Neural progenitor cell (in vitro differentiated cells): ENCODE results near the gene PRDM11. TPM values are rescaled to one million over a fixed set of nuclear protein-coding genes. Genes with fewer than 3 reads are reported as not detected.

Experiments
- DNase-seq: peaks from one replicate; pipeline ENCODE4 v3.0.0-alpha.2; 2016; ENCODE audit warnings: low spot score
- H2AFZ ChIP-seq: fragments of 200-600 bp; sonication (generic); replicated peaks from 2 replicates; pipeline ENCODE4 v1.6.1; 2016; ENCODE audit warnings: antibody characterized with exemption
- H3F3A ChIP-seq: fragments of 200-600 bp; sonication (generic); 2 replicates; pipeline ENCODE4 v1.6.1; 2016; ENCODE audit warnings: antibody characterized with exemption, low read depth
- H3K27ac ChIP-seq: fragments of 200-600 bp; sonication (generic); 2 replicates; pipeline ENCODE4 v1.5.1; 2016; ENCODE audit warnings: mild to moderate bottlenecking
- H3K27me3 ChIP-seq: fragments of 200-600 bp; sonication (generic); 2 replicates; pipeline ENCODE4 v1.6.1; 2016; ENCODE audit warnings: mild to moderate bottlenecking, moderate library complexity
- H3K36me3 ChIP-seq: fragments of 200-600 bp; sonication (generic); 2 replicates; pipeline ENCODE4 v1.5.1; 2016
- H3K4me1 ChIP-seq: fragments of 200-600 bp; sonication (generic); 2 replicates; pipeline ENCODE4 v1.6.1; 2016; ENCODE audit warnings: mixed run types
- H3K4me2 ChIP-seq: fragments of 200-600 bp; sonication (generic); 2 replicates; pipeline ENCODE4 v1.6.1; 2016
- H3K4me3 ChIP-seq: fragments of 200-600 bp; sonication (generic); 2 replicates; pipeline ENCODE4 v1.5.1; 2016
- H3K79me2 ChIP-seq: fragments of 200-600 bp; sonication (generic); 2 replicates; pipeline ENCODE4 v1.6.1; 2016; ENCODE audit warnings: low read depth
- H3K9ac ChIP-seq: fragments of 200-600 bp; sonication (generic); 2 replicates; pipeline ENCODE4 v1.6.1; 2016
- H3K9me3 ChIP-seq: fragments of 200-600 bp; sonication (generic); 2 replicates; pipeline ENCODE4 v1.5.1; 2016; ENCODE audit warnings: low read depth
- H4K20me1 ChIP-seq: fragments of 200-600 bp; sonication (generic); 2 replicates; pipeline ENCODE4 v1.6.1; 2016; ENCODE audit warnings: low read depth
- H3K27ac Mint-ChIP-seq: 3 replicates; pipeline ENCODE4 v1.8.0; 2021; ENCODE audit warnings: mixed read lengths
- H3K27me3 Mint-ChIP-seq: 2 replicates; pipeline ENCODE4 v1.8.0; 2022; ENCODE audit warnings: low read depth, mild to moderate bottlenecking, inconsistent platforms, moderate library complexity, mixed read lengths; ENCODE audit not compliant: insufficient read depth
- H3K36me3 Mint-ChIP-seq: 3 replicates; pipeline ENCODE4 v1.8.0; 2021; ENCODE audit warnings: mixed read lengths
- H3K4me1 Mint-ChIP-seq: 3 replicates; pipeline ENCODE4 v1.8.0; 2021; ENCODE audit warnings: mixed read lengths
- H3K4me3 Mint-ChIP-seq: 3 replicates; pipeline ENCODE4 v1.8.0; 2021; ENCODE audit warnings: mild to moderate bottlenecking, moderate library complexity, mixed read lengths
- H3K9me3 Mint-ChIP-seq: 3 replicates; pipeline ENCODE4 v1.8.0; 2020; ENCODE audit warnings: mixed read lengths
- EZH2 ChIP-seq: fragments of 200-600 bp; sonication (generic); IDR thresholded peaks from 2 replicates; pipeline ENCODE4 v1.6.1; 2017; ENCODE audit warnings: antibody characterized with exemption, mild to moderate bottlenecking, moderate library complexity
- EZH2phosphoT487 ChIP-seq: fragments of 200-600 bp; sonication (generic); IDR thresholded peaks from 2 replicates; pipeline ENCODE4 v1.6.1; 2017; ENCODE audit warnings: antibody characterized with exemption
- total RNA-seq: library from RNA; depleted of rRNA; stranded (reverse); fragments of >200 nt; gene quantifications from 2 replicates; pipeline ENCODE4 v1.2.3, GENCODE V29; 2015; ENCODE audit warnings: low replicate concordance
- TF ChIP-seq, protein P1 (sequence below): fragments of 200-600 bp; sonication (generic); IDR thresholded peaks from 2 replicates; pipeline ENCODE4 v1.5.1; 2017; ENCODE audit warnings: antibody characterized with exemption, mild to moderate bottlenecking

PRDM11 gene
- total RNA-seq, 1 donor from 2014 or later: 1.8 TPM

DNA sequence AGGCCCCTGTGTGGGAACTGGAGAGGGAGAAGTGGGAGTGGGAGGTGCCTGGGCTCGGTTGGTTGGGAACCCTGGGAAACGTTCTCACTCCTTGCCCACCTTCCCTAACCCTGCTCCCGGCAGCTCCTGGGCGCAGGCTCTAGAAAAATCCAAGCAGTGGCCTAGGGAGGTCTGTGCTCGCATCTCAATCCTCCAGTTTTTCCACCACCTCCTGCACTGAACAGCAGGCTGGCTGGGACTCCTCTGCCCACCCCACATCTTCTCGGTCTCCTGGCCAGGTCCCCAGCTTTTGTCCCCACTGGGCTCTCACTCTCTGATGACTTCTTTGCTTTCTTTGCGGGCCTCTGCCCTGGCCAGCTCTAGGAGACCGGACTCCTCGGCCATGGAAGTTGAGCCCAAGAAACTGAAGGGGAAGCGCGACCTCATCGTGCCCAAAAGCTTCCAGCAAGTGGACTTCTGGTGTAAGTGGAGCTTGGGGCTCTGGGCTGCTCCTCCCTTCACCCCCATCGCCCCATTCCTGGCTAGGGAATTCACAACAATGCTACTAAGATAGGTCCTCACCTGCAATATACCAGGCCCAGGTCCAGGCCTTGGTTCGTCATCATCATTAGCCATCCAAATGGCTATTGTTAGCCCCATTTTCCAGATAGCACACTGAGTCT, 35.6 kb downstream of the PRDM11 start:
- Mint-ChIP-seq H3K27ac (peak overlapping the region; percentile 82), H3K4me1 (peaks cover 15% of the 10 kb centered on the region), H3K27me3 (peaks cover 9% of the 10 kb centered on the region), H3K9me3 (no peaks in the 10 kb centered on the region), H3K36me3 (peaks cover 4% of the 10 kb centered on the region), H3K4me3 (peak overlapping the region; percentile 76)
- Histone ChIP-seq H2AFZ (no peak overlapping the region), H3K9ac (no peak overlapping the region), H3K4me3 (no peak overlapping the region), H3K79me2 (no peaks in the 10 kb centered on the region), H3K4me1 (peaks cover 9% of the 10 kb centered on the region), H3K27me3 (peaks cover 15% of the 10 kb centered on the region), H3F3A (peaks cover 21% of the 10 kb centered on the region), H3K4me2 (no peak overlapping the region), H3K27ac (no peak overlapping the region), H3K36me3 (no peaks in the 10 kb centered on the region), H4K20me1 (no peaks in the 10 kb centered on the region), H3K9me3 (no peaks in the 10 kb centered on the region)
- DNase-seq: no peak
- TF ChIP-seq, protein P1, sequence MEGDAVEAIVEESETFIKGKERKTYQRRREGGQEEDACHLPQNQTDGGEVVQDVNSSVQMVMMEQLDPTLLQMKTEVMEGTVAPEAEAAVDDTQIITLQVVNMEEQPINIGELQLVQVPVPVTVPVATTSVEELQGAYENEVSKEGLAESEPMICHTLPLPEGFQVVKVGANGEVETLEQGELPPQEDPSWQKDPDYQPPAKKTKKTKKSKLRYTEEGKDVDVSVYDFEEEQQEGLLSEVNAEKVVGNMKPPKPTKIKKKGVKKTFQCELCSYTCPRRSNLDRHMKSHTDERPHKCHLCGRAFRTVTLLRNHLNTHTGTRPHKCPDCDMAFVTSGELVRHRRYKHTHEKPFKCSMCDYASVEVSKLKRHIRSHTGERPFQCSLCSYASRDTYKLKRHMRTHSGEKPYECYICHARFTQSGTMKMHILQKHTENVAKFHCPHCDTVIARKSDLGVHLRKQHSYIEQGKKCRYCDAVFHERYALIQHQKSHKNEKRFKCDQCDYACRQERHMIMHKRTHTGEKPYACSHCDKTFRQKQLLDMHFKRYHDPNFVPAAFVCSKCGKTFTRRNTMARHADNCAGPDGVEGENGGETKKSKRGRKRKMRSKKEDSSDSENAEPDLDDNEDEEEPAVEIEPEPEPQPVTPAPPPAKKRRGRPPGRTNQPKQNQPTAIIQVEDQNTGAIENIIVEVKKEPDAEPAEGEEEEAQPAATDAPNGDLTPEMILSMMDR: no peak
- TF ChIP-seq EZH2: no peak
- no peak for TF ChIP-seq EZH2phosphoT487

- H4K20me1 ChIP-seq: no peaks in the 10 kb centered on the region
- no peak overlapping the region for H3K4me3 ChIP-seq
- Mint-ChIP-seq H3K9me3 (no peaks in the 10 kb centered on the region), H3K27ac (no peak overlapping the region), H3K27me3 (peaks cover 9% of the 10 kb centered on the region), H3K4me1 (peaks cover 15% of the 10 kb centered on the region), H3K36me3 (peaks cover 4% of the 10 kb centered on the region), H3K4me3 (no peak overlapping the region)
- H3K4me2 ChIP-seq: no peak overlapping the region
- H3K36me3 ChIP-seq: no peaks in the 10 kb centered on the region
- peaks cover 21% of the 10 kb centered on the region for H3F3A ChIP-seq
- H3K4me1 ChIP-seq: peaks cover 9% of the 10 kb centered on the region
- peaks cover 15% of the 10 kb centered on the region for H3K27me3 ChIP-seq
- no peaks in the 10 kb centered on the region for H3K9me3 ChIP-seq
- peak; percentile 54 for DNase-seq
- no peak overlapping the region for H2AFZ ChIP-seq
- TF ChIP-seq, protein P1: peak; percentile 62
- no peak for TF ChIP-seq EZH2phosphoT487
- H3K9ac ChIP-seq: no peak overlapping the region
- no peaks in the 10 kb centered on the region for H3K79me2 ChIP-seq
- no peak overlapping the region for H3K27ac ChIP-seq
Measured at GRCh38 chr11:45182902-45183301, 36.5 kb downstream of the PRDM11 start.

- H3K4me3 ChIP-seq: no peak overlapping the region
- H3K9me3 ChIP-seq: no peaks in the 10 kb centered on the region
- DNase-seq: no peak
- H3K9ac ChIP-seq: no peak overlapping the region
- Mint-ChIP-seq H3K4me1 (peaks cover 9% of the 10 kb centered on the region), H3K36me3 (peaks cover 6% of the 10 kb centered on the region), H3K27me3 (peaks cover 8% of the 10 kb centered on the region), H3K4me3 (no peak overlapping the region), H3K27ac (no peak overlapping the region), H3K9me3 (no peaks in the 10 kb centered on the region)
- peaks cover 2% of the 10 kb centered on the region for H3K27me3 ChIP-seq
- no peak overlapping the region for H2AFZ ChIP-seq
- TF ChIP-seq EZH2phosphoT487 (no peak), EZH2 (no peak)
- TF ChIP-seq, protein P1: no peak
- H3K27ac ChIP-seq: no peak overlapping the region
- H4K20me1 ChIP-seq: no peaks in the 10 kb centered on the region
- H3K4me2 ChIP-seq: no peak overlapping the region
- no peaks in the 10 kb centered on the region for H3K79me2 ChIP-seq
- peaks cover 15% of the 10 kb centered on the region for H3F3A ChIP-seq
- H3K4me1 ChIP-seq: peaks cover 9% of the 10 kb centered on the region
- H3K36me3 ChIP-seq: no peaks in the 10 kb centered on the region
Measured at GRCh38 chr11:45184640-45185039, 38.2 kb downstream of the PRDM11 start.
